ENCODE data around the gene CSF2.

The CSF2 gene

DNA sequence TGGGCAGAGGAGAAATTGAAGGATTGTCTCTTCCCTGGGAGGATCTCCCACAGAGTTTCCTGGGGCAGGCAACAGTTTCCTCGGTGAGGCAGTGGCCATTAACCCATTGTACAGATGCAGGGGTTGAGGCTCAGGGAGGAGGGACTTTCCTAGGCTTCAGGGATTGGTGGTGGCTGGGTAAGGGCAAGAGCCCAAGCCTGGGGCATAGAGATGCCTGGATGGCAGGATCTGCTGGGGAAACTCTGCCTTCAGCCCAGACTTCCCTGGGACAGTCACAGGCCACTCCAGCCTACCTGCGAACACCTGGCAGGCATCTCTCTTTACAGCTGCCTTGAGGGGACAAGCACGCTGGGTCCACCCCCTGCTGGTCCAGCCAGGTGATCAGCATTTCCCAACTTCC lies 3.6 kb upstream of the CSF2 start:
- TF ChIP-seq, protein P1, sequence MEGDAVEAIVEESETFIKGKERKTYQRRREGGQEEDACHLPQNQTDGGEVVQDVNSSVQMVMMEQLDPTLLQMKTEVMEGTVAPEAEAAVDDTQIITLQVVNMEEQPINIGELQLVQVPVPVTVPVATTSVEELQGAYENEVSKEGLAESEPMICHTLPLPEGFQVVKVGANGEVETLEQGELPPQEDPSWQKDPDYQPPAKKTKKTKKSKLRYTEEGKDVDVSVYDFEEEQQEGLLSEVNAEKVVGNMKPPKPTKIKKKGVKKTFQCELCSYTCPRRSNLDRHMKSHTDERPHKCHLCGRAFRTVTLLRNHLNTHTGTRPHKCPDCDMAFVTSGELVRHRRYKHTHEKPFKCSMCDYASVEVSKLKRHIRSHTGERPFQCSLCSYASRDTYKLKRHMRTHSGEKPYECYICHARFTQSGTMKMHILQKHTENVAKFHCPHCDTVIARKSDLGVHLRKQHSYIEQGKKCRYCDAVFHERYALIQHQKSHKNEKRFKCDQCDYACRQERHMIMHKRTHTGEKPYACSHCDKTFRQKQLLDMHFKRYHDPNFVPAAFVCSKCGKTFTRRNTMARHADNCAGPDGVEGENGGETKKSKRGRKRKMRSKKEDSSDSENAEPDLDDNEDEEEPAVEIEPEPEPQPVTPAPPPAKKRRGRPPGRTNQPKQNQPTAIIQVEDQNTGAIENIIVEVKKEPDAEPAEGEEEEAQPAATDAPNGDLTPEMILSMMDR (IDR thresholded peaks at IDR 0.05; ENCODE audit: low read depth, low read length) = no peak
- no peak overlapping the region for H3K4me3 ChIP-seq (ENCODE audit: low read depth, low read length)

DNA sequence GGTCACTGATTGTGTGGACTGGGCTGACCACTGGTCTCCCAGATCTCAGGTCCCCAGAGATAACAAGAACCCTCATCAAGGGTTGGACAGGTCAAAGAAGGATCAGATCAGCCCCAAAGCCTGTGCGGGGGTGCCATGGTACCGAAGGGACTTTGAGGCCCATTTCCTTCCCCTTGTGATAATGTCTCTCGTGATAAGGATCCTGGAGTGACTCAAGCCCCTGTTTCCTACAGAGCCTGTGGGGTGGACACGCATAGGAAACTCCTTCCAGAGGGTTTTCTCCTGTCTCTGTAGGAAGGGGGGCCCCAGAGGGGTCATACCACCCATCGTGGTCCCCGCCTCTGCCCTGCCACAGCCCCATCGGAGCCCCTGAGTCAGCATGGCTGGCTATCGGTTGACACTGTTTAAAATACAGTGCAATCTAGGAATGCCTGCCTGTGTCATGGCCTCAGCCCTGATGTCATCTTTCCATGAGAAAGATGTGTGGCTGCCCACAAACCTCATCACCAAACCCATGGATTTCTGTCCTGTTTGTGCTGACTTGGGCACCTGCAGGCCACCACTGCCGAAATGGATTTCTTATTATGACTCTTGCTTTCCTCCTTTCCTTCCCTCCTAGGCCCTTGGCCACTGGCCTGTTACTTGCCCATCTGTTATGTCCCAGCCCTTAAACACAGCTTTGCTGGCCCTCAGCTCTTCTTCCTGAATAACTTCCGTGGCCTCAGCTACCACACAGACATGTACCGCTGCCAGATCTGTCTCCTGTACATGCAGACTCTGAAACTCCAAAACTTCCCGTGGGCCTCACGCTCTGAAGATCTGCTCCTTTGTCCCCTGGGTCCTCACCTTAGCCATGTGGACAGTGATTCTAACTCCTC lies 2.9 kb upstream of the CSF2 start:
- TF ChIP-seq, protein P1 (IDR thresholded peaks at IDR 0.05; ENCODE audit: low read depth, low read length) = no peak
- H3K4me3 ChIP-seq (ENCODE audit: low read depth, low read length) = no peak overlapping the region

DNA sequence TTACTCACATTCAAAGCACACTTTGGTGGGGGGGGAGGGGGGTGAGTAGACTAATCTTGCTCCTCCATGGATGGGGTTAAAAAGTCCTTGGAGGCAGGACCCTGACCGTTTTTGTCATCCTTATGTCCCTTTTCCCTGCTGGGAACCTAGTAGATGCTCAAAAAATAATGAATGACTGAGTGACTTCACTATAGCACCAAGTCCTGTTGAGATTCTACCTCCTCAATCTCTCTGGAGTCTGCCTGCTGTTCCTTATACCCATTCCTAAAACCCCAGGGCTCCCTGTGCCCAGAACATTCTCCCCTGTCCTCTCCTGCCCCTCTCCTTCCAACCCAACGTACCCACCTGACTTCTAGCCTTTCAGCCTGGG lies 2.3 kb upstream of the CSF2 start:
- H3K4me3 ChIP-seq (ENCODE audit: low read depth, low read length) = no peak overlapping the region
- TF ChIP-seq, protein P1 (IDR thresholded peaks at IDR 0.05; ENCODE audit: low read depth, low read length) = no peak

DNA sequence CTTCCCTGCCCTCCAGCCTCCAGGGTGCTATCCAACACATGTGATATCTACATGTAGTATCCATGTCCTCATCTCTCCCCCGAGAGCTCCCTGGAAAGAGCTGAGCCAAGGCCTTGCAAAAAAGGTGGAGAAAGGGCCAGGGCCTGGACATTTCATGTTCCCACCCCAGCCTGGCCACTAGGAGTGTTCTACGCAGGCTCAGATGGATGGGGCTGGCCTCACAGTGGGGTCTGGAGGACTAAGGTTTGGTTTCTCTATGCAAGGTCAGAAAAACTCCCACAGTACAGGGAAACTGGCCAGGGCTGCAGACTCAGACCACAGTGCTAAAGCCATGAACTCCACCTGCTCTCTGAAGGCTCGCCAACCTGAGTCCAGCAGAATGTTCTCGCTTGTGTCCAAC lies 1.5 kb upstream of the CSF2 start:
- TF ChIP-seq, protein P1 (IDR thresholded peaks at IDR 0.05; ENCODE audit: low read depth, low read length) = no peak
- H3K4me3 ChIP-seq (ENCODE audit: low read depth, low read length) = no peak overlapping the region

DNA sequence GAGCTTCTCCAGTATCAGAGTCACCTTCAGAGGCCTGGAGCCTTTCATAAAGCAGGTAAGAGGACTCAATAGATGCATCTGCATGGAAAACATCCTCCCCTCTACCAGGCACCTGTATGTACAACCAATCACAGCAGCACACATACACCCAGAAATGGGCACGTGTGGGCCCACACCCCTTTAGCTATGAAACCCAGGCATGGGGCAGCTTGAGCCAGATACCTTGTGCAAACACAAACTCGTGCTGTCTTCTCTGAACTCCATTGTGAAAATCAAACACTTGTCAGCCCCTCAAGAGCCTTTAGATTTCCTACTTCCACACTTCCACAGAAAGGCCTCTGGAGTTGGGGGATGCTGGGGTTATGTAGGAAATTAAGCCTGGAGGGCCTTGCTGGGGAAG lies 1.1 kb upstream of the CSF2 start:
- TF ChIP-seq, protein P1 (IDR thresholded peaks at IDR 0.05; ENCODE audit: low read depth, low read length) = no peak

DNA sequence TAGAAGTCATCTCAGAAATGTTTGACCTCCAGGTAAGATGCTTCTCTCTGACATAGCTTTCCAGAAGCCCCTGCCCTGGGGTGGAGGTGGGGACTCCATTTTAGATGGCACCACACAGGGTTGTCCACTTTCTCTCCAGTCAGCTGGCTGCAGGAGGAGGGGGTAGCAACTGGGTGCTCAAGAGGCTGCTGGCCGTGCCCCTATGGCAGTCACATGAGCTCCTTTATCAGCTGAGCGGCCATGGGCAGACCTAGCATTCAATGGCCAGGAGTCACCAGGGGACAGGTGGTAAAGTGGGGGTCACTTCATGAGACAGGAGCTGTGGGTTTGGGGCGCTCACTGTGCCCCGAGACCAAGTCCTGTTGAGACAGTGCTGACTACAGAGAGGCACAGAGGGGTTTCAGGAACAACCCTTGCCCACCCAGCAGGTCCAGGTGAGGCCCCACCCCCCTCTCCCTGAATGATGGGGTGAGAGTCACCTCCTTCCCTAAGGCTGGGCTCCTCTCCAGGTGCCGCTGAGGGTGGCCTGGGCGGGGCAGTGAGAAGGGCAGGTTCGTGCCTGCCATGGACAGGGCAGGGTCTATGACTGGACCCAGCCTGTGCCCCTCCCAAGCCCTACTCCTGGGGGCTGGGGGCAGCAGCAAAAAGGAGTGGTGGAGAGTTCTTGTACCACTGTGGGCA lies 642 bp downstream of the CSF2 start:
- no peak overlapping the region for H3K4me3 ChIP-seq (ENCODE audit: low read depth, low read length)
- TF ChIP-seq, protein P1 (IDR thresholded peaks at IDR 0.05; ENCODE audit: low read depth, low read length) = no peak

More for the DNA sequence above, 1.1 kb upstream of the CSF2 start:
- no peak overlapping the region for H3K4me3 ChIP-seq (ENCODE audit: low read depth, low read length)
